HCT116 (cell line): ENCODE data around the gene LDAH. TPM values are rescaled to one million over a fixed set of nuclear protein-coding genes. Genes with fewer than 3 reads are reported as not detected.

Experiments used
- ATAC-seq: fragments of 200-7000 bp; cut with Tn5 transposase; 2 replicates; pipeline ENCODE4 v1.9.1; 2020; ENCODE audit warnings: mild to moderate bottlenecking, moderate library complexity
- BruUV-seq: library from RNA; stranded (reverse); fragments of 400-500 nt; replicated peaks from 2 replicates; lab custom pipeline; 2021; lab: Mats Ljungman, UMichigan
- CTCF ChIA-PET: fragments of 300-600 bp; sonication (Branson Sonifier 250); formaldehyde crosslinking; loops from one replicate; lab custom pipeline; 2021; ENCODE audit warnings: antibody characterized with exemption; lab: Charles Lee
- POLR2A ChIA-PET: fragments of 300-600, 350-600 bp; sonication (Branson Sonifier 250); formaldehyde crosslinking; loops from one replicate; lab custom pipeline; 2021; ENCODE audit warnings: antibody characterized with exemption; lab: Charles Lee
- RAD21 ChIA-PET, 2 experiments: fragments of 300-600 bp; sonication (Branson Sonifier 250); formaldehyde crosslinking; loops; one replicate each; lab custom pipeline; 2023; ENCODE audit warnings: low total read pairs in 2 of 2; ENCODE audit not compliant: uncharacterized antibody in 2 of 2, unreplicated experiment in 2 of 2, low non-redundant PET in 1 of 2; lab: Charles Lee
- DNase-seq: peaks from one replicate; pipeline ENCODE4 v3.0.0-alpha.2; 2010; ENCODE audit warnings: low read depth, low spot score
- H2AFZ ChIP-seq: fragments of 200-600 bp; shearing (Covaris generic), sonication (generic); 2 replicates; pipeline ENCODE4 v1.6.1; 2017; ENCODE audit warnings: low read depth, mixed run types, mixed read lengths, antibody characterized with exemption, low read length; ENCODE audit not compliant: poor library complexity, severe bottlenecking
- H3K27ac ChIP-seq: 2 replicates; pipeline ENCODE4 v1.5.1; 2012; ENCODE audit warnings: low read depth, low read length
- H3K27me3 ChIP-seq: fragments of 200-600 bp; sonication (generic); 2 replicates; pipeline ENCODE4 v1.6.1; 2016; ENCODE audit warnings: mixed run types, low read length, mixed read lengths; ENCODE audit not compliant: insufficient read depth
- H3K36me3 ChIP-seq, 2 experiments: fragments of 200-500 bp in 1 of 2; fragments of 200-600 bp in 1 of 2; sonication (Bioruptor generic) in 1 of 2; sonication (generic) in 1 of 2; 2 replicates each; pipeline versions ENCODE4 v1.5.1 to v1.6.1; 2014 to 2016; ENCODE audit warnings: low read length in 2 of 2, inconsistent platforms in 1 of 2, mixed read lengths in 1 of 2, mixed run types in 1 of 2; ENCODE audit not compliant: insufficient read depth in 2 of 2, control insufficient read depth in 1 of 2
- H3K4me1 ChIP-seq, 2 experiments: fragments of 200-600 bp in 1 of 2; sonication (generic) in 1 of 2; 2 replicates each; pipeline versions ENCODE4 v1.5.1 to v1.6.1; 2012 to 2017; ENCODE audit warnings: low read length in 2 of 2, inconsistent platforms in 1 of 2, mild to moderate bottlenecking in 1 of 2, mixed read lengths in 1 of 2, mixed run types in 1 of 2, moderate library complexity in 1 of 2; ENCODE audit not compliant: insufficient read depth in 2 of 2, control insufficient read depth in 1 of 2
- H3K4me2 ChIP-seq: fragments of 200-600 bp; sonication (generic); 2 replicates; pipeline ENCODE4 v1.6.1; 2017; ENCODE audit warnings: mixed run types, low read length, mixed read lengths
- H3K4me3 ChIP-seq, 2 experiments: fragments of 200-600 bp in 1 of 2; sonication (generic) in 1 of 2; replicated peaks in 1 of 2; 2 replicates each; pipeline ENCODE4 v1.5.1; 2011 to 2016; ENCODE audit warnings: low read length in 2 of 2, control low read depth in 1 of 2, low read depth in 1 of 2, mild to moderate bottlenecking in 1 of 2, mixed read lengths in 1 of 2, mixed run types in 1 of 2
- H3K79me2 ChIP-seq: fragments of 200-600 bp; sonication (generic); 2 replicates; pipeline ENCODE4 v1.6.1; 2017; ENCODE audit warnings: mild to moderate bottlenecking, mixed run types, low read length, moderate library complexity, mixed read lengths; ENCODE audit not compliant: insufficient read depth
- H3K9ac ChIP-seq: fragments of 200-600 bp; sonication (generic); 2 replicates; pipeline ENCODE4 v1.6.1; 2016; ENCODE audit warnings: low read length, mixed read lengths
- H3K9me2 ChIP-seq: fragments of 200-600 bp; sonication (generic), shearing (Covaris generic); 2 replicates; pipeline ENCODE4 v1.6.1; 2017; ENCODE audit warnings: mixed run types, mild to moderate bottlenecking, moderate library complexity; ENCODE audit not compliant: insufficient read depth
- H3K9me3 ChIP-seq, 2 experiments: fragments of 200-500 bp in 1 of 2; fragments of 200-600 bp in 1 of 2; sonication (Bioruptor generic) in 1 of 2; sonication (generic) in 1 of 2; 2 replicates each; pipeline ENCODE4 v1.6.1; 2014 to 2017; ENCODE audit warnings: low read length in 2 of 2, mixed read lengths in 2 of 2, inconsistent platforms in 1 of 2, low read depth in 1 of 2, mild to moderate bottlenecking in 1 of 2, mixed run types in 1 of 2, moderate library complexity in 1 of 2; ENCODE audit not compliant: control insufficient read depth in 1 of 2, insufficient read depth in 1 of 2
- H4K20me1 ChIP-seq: fragments of 200-600 bp; sonication (generic), shearing (Covaris generic); 2 replicates; pipeline ENCODE4 v1.6.1; 2017; ENCODE audit warnings: mixed run types, mild to moderate bottlenecking, moderate library complexity; ENCODE audit not compliant: insufficient read depth
- ELF1 ChIP-seq: IDR thresholded peaks from 2 replicates; pipeline ENCODE4 v1.6.1; 2012; ENCODE audit warnings: low read depth, borderline replicate concordance
- EZH2phosphoT487 ChIP-seq: fragments of 200-600 bp; IDR thresholded peaks from 2 replicates; pipeline ENCODE4 v1.6.1; 2018; ENCODE audit warnings: antibody characterized with exemption, borderline replicate concordance
- FOSL1 ChIP-seq: IDR thresholded peaks from 2 replicates; pipeline ENCODE4 v1.6.1; 2012; ENCODE audit warnings: low read depth
- JUND ChIP-seq: IDR thresholded peaks from 2 replicates; pipeline ENCODE4 v1.6.1; 2012
- POLR2A ChIP-seq: IDR thresholded peaks from 2 replicates; pipeline ENCODE4 v1.7.0; 2011; ENCODE audit warnings: borderline replicate concordance; ENCODE audit not compliant: insufficient read depth, insufficient read length; ENCODE audit errors: extremely low read depth
- POLR2AphosphoS5 ChIP-seq: IDR thresholded peaks from 2 replicates; pipeline ENCODE4 v1.6.1; 2011; ENCODE audit warnings: mild to moderate bottlenecking, low read depth, low read length, moderate library complexity
- REST ChIP-seq: IDR thresholded peaks from 2 replicates; pipeline ENCODE4 v1.6.1; 2012; ENCODE audit warnings: low read depth
- SP1 ChIP-seq: IDR thresholded peaks from 2 replicates; pipeline ENCODE4 v1.6.1; 2012; ENCODE audit warnings: low read depth
- YY1 ChIP-seq: IDR thresholded peaks from 2 replicates; pipeline ENCODE4 v1.6.1; 2011; ENCODE audit warnings: low read length, low read depth, moderate library complexity, mild to moderate bottlenecking; ENCODE audit not compliant: insufficient replicate concordance; ENCODE audit errors: extremely low read depth
- ZBTB33 ChIP-seq: IDR thresholded peaks from 2 replicates; pipeline ENCODE4 v1.6.1; 2011; ENCODE audit warnings: mild to moderate bottlenecking, low read length, moderate library complexity; ENCODE audit not compliant: insufficient replicate concordance; ENCODE audit errors: extremely low read depth
- intact Hi-C: fragments of 100-400 bp; cut with micrococcal nuclease; formaldehyde crosslinking; loops from 2 replicates; pipeline ENCODE4 v1.10.0; 2022
- total RNA-seq: library from RNA; stranded (reverse); gene quantifications from one replicate; pipeline ENCODE4 v1.2.1, GENCODE V29; 2021; ENCODE audit not compliant: unreplicated experiment

Gene LDAH
- total RNA-seq, 1 experiment from 2014 or later: 25.7 TPM

- TF ChIP-seq YY1: no peak
- no peak for TF ChIP-seq EZH2phosphoT487
- TF ChIP-seq ELF1: no peak
- no peak for TF ChIP-seq FOSL1
- intact Hi-C loops: loop anchor here (1.0 kb wide), 4 partner anchors 256 to 458 kb away; no protein-coding TSS in a partner anchor
- Histone ChIP-seq H3K79me2 (no peaks in the 10 kb centered on the region), H3K9me2 (no peaks in the 10 kb centered on the region), H3K9me3 (no peaks in the 10 kb centered on the region), H4K20me1 (no peaks in the 10 kb centered on the region), H3K36me3 (no peaks in the 10 kb centered on the region), H3K9ac (no peak overlapping the region), H2AFZ (no peak overlapping the region), H3K4me3 (no peak overlapping the region), H3K27ac (no peak overlapping the region), H3K4me2 (no peak overlapping the region), H3K27me3 (peaks cover 35% of the 10 kb centered on the region), H3K4me1 (peaks cover 0 to 4% of the 10 kb centered on the region in 2 experiments; a peak in 1 of 4 replicates)
- no TSS peak for BruUV-seq
- DNase-seq (no peak), ATAC-seq (peak; percentile 35; the same call in 1 of the 2 replicates)
- ChIA-PET CTCF (interaction anchor here (0.6 to 3.4 kb wide), 28 partner anchors 9 to 609 kb away, joined by 3 to 66 read pairs (median 4); partner anchors contain the start of genes HS1BP3 and LAPTM4A), POLR2A (interaction anchor here (1.4 kb wide), 1 partner anchor 10 kb away, joined by 5 read pairs; the partner anchor contains the start of gene HS1BP3), RAD21 (interaction anchor here (0.6 to 2.4 kb wide), 7 partner anchors 24 to 377 kb away, joined by 3 to 15 read pairs (median 3); no protein-coding TSS in a partner anchor)
Measured at GRCh38 chr2:20660506-20661420, 162.1 kb downstream of the LDAH start.

GRCh38 chr2:20657522-20658235 lies 165.2 kb downstream of the LDAH start:
- CTCF ChIA-PET: no interaction called here
- POLR2A ChIA-PET: no interaction called here
- ATAC-seq (no peak), DNase-seq (no peak)
- Histone ChIP-seq H3K9me2 (no peaks in the 10 kb centered on the region), H3K27ac (no peak overlapping the region), H3K9ac (no peak overlapping the region), H3K4me2 (no peak overlapping the region), H4K20me1 (no peaks in the 10 kb centered on the region), H3K4me1 (peaks cover 0 to 4% of the 10 kb centered on the region in 2 experiments; a peak in 1 of 4 replicates), H3K9me3 (no peaks in the 10 kb centered on the region), H3K79me2 (no peaks in the 10 kb centered on the region), H3K36me3 (no peaks in the 10 kb centered on the region), H2AFZ (no peak overlapping the region), H3K4me3 (no peak overlapping the region), H3K27me3 (peaks cover 17% of the 10 kb centered on the region)
- RAD21 ChIA-PET: no interaction called here
- BruUV-seq: no TSS peak
- intact Hi-C loops: no loop called here
- no peak for TF ChIP-seq POLR2A
- TF ChIP-seq SP1: no peak
- TF ChIP-seq YY1: no peak
- no peak for TF ChIP-seq POLR2AphosphoS5
- TF ChIP-seq JUND: no peak
- TF ChIP-seq ZBTB33: no peak
- TF ChIP-seq EZH2phosphoT487: no peak
- TF ChIP-seq REST: no peak
